HL-60 (cell line): ENCODE results near the gene KLK2.
"Not testable (repeated sequence)": the region's sequence is repeated elsewhere in the genome, so short reads cannot be mapped to it uniquely, and the experiment has no call there.

Source experiments
- DNase-seq, 2 experiments: peaks; one replicate each; pipeline ENCODE4 v3.0.0-alpha.2; 2010 to 2020; ENCODE audit warnings: low read depth in 1 of 2, low spot score in 1 of 2
- H3K27ac ChIP-seq: fragments of 250-450 bp; sonication (Bioruptor Pico); replicated peaks from 2 replicates; pipeline ENCODE4 v1.5.1; 2020; ENCODE audit warnings: mild to moderate bottlenecking, moderate library complexity
- H3K27me3 ChIP-seq: fragments of 250-450 bp; sonication (Bioruptor Pico); 2 replicates; pipeline ENCODE4 v1.5.1; 2021; ENCODE audit warnings: mild to moderate bottlenecking, moderate library complexity; ENCODE audit not compliant: insufficient read depth, poor library complexity, severe bottlenecking
- H3K4me3 ChIP-seq: replicated peaks from 2 replicates; pipeline ENCODE4 v1.5.1; 2011; ENCODE audit warnings: mild to moderate bottlenecking, control low read depth, low read length; ENCODE audit not compliant: insufficient read depth
- GABPA ChIP-seq: IDR thresholded peaks from 2 replicates; pipeline ENCODE4 v1.6.1; 2012; ENCODE audit warnings: low read depth
- POLR2AphosphoS5 ChIP-seq: IDR thresholded peaks from 2 replicates; pipeline ENCODE4 v1.6.1; 2012; ENCODE audit warnings: low read depth
- SPI1 ChIP-seq: IDR thresholded peaks from 2 replicates; pipeline ENCODE4 v1.6.1; 2012; ENCODE audit warnings: low read depth, mild to moderate bottlenecking, borderline replicate concordance
- TF ChIP-seq, protein P1 (sequence below): IDR thresholded peaks from one replicate; pipeline ENCODE4 v1.5.1; 2011; ENCODE audit warnings: low read length, control low read depth, inconsistent platforms; ENCODE audit not compliant: insufficient read depth
- TF ChIP-seq, protein P2 (sequence below): IDR thresholded peaks from 2 replicates; pipeline ENCODE4 v1.6.1; 2012; ENCODE audit warnings: low read depth; ENCODE audit not compliant: insufficient replicate concordance

Gene KLK2

DNA sequence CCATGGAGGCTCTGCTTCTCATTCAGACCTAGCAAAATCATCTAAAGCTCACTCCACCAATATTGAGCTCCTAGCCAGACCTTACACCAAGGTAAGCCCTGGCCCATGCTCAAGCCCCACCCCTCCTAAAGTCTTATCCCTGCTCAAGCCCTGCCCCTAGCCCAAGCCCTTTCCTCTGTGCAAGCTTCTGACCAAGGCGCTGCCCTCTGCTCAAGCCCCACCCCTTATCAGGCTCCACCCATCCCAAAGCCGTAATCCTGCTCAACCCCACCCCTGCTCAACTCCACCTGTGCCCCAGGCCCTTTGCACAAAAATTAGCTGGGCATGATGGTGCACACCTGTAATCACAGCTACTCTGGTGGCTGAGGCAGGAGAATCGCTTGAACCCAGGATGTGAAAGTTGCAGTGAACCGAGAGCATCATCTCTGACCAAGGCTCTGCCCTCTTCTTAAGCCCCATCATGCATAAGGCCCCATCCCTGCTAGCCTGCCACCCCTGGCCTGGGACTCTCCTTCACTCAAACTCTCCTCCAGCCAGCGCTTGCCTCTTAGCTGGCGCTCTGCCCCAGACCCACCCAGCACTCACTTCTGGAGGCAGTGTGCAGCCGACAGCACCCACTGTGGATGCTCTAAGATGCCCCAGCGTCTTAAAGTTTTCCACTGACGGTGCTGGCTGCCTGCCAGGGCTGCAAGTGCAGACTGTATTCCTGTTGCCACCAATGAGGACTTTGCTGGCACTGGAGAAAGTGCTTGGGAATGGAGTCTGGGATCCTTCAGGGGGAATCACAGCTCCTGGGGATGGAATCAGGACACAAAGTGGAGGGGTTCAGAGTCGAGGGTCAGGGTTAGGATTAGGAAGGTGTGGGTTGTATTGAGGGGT lies 21.5 kb downstream of the KLK2 start:
- TF ChIP-seq, protein P1, sequence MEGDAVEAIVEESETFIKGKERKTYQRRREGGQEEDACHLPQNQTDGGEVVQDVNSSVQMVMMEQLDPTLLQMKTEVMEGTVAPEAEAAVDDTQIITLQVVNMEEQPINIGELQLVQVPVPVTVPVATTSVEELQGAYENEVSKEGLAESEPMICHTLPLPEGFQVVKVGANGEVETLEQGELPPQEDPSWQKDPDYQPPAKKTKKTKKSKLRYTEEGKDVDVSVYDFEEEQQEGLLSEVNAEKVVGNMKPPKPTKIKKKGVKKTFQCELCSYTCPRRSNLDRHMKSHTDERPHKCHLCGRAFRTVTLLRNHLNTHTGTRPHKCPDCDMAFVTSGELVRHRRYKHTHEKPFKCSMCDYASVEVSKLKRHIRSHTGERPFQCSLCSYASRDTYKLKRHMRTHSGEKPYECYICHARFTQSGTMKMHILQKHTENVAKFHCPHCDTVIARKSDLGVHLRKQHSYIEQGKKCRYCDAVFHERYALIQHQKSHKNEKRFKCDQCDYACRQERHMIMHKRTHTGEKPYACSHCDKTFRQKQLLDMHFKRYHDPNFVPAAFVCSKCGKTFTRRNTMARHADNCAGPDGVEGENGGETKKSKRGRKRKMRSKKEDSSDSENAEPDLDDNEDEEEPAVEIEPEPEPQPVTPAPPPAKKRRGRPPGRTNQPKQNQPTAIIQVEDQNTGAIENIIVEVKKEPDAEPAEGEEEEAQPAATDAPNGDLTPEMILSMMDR = no peak
- no peak for TF ChIP-seq GABPA
- TF ChIP-seq POLR2AphosphoS5 = no peak
- no peak for TF ChIP-seq SPI1
- TF ChIP-seq, protein P2, sequence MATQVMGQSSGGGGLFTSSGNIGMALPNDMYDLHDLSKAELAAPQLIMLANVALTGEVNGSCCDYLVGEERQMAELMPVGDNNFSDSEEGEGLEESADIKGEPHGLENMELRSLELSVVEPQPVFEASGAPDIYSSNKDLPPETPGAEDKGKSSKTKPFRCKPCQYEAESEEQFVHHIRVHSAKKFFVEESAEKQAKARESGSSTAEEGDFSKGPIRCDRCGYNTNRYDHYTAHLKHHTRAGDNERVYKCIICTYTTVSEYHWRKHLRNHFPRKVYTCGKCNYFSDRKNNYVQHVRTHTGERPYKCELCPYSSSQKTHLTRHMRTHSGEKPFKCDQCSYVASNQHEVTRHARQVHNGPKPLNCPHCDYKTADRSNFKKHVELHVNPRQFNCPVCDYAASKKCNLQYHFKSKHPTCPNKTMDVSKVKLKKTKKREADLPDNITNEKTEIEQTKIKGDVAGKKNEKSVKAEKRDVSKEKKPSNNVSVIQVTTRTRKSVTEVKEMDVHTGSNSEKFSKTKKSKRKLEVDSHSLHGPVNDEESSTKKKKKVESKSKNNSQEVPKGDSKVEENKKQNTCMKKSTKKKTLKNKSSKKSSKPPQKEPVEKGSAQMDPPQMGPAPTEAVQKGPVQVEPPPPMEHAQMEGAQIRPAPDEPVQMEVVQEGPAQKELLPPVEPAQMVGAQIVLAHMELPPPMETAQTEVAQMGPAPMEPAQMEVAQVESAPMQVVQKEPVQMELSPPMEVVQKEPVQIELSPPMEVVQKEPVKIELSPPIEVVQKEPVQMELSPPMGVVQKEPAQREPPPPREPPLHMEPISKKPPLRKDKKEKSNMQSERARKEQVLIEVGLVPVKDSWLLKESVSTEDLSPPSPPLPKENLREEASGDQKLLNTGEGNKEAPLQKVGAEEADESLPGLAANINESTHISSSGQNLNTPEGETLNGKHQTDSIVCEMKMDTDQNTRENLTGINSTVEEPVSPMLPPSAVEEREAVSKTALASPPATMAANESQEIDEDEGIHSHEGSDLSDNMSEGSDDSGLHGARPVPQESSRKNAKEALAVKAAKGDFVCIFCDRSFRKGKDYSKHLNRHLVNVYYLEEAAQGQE = no peak
- DNase-seq = no peak
- peaks cover 3% of the 10 kb centered on the region for H3K27me3 ChIP-seq
- H3K4me3 ChIP-seq = no peak overlapping the region
- H3K27ac ChIP-seq = no peak overlapping the region

DNA sequence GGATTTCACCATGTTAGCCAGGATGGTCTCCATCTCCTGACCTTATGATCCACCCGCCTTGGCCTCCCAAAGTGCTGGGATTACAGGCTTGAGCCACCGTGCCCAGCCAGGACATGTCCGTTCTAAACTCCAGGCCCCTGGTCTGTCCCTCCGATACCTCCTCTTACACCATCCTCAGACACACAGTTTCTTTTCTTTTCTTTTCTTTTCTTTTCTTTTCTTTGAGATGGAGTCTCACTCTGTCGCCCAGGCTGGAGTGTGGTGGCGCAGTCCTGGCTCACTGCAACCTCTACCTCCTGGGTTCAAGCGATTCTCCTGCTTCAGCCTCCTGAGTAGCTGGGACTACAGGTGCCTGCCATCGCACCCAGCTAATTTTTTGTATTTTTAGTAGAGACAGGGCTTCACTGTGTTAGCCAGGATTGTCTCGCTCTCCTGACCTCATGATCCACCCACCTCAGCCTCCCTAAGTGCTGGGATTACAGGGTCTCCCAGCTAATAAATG lies 22.9 kb downstream of the KLK2 start:
- DNase-seq, H3K27ac ChIP-seq, H3K27me3 ChIP-seq, H3K4me3 ChIP-seq: not testable (repeated sequence)

DNA sequence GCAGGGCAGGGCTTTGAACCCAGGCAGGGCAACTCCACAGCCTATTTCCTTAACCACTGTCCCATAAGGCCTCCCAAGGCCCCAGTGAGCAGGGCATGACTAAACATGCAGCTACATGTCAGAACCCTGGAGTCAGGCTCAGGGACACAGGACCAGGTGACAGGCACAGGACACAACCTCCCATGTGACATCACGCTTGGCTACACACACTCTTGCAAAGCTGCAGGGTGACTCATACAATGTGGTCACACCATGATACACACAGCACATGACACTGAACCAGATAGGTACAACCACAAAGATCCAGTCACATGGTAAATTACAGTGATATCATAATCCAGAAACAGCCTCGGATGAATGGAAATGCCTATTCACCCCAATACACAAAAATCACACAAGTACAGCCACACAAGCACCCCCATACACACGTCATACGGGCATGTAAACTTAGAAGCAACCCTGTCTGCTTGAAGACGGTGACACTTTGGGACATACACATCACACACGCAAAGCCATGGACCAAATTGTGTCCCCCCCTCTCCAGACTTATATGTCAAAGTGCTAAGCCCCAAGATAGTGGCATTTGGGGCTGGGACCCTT lies 23.5 kb downstream of the KLK2 start:
- Histone ChIP-seq H3K27me3 (peaks cover 3% of the 10 kb centered on the region), H3K27ac (no peak overlapping the region), H3K4me3 (no peak overlapping the region)
- no peak for DNase-seq
- TF ChIP-seq, protein P2 = no peak

DNA sequence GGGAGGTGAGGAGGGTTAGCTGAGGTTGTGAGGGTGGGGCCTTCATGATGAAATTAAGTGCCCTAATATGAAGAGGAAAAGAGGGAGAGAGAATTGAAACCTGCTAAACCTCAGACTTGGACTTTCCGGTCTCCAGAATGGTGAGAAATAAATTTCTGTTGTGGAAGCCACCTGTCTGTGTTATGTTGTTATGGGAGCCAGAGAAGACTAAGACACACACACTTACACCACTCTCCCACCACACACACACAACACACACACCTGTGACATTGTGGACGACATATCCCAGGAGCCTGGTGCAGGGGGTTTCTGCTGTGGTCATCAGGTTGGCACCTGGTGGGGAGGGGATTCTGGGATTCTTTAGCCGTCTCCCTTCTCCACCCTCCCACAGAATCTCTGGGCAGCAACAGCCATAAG lies 24.0 kb downstream of the KLK2 start:
- H3K27me3 ChIP-seq = peaks cover 3% of the 10 kb centered on the region
- no peak for TF ChIP-seq GABPA
- TF ChIP-seq, protein P2 = no peak
- TF ChIP-seq POLR2AphosphoS5 = no peak
- no peak for TF ChIP-seq SPI1
- TF ChIP-seq, protein P1 = no peak
- DNase-seq = no peak

More for the DNA sequence above, 24.0 kb downstream of the KLK2 start:
- Histone ChIP-seq H3K4me3 (no peak overlapping the region), H3K27ac (no peak overlapping the region)
